ENCODE measurements around the gene STC2. TPM values are rescaled to one million over a fixed set of nuclear protein-coding genes. Genes with fewer than 3 reads are reported as not detected.
A peak's percentile ranks its signal among the peaks of the same experiment; 100 is the strongest.

Gene STC2
- total and polyA plus RNA-seq, 2 of the 8 experiments (the other 6 are each of a cell fraction or from before 2014, with no cell fraction given) = 26.4 to 53.1 TPM

GRCh38 chr5:173316339-173317020 lies 11.7 kb downstream of the STC2 start:
- H3K56ac ChIP-seq (replicated peaks; ENCODE audit: insufficient read length, low read depth, low read length) = no peak overlapping the region
- peaks cover 0 to 9% (median 2%) of the 10 kb centered on the region in 4 experiments; a peak in 6 of 7 replicates for H3K4me1 ChIP-seq (replicated peaks in 1 of 4; ENCODE audit: control insufficient read depth in 3 of 4, insufficient read depth in 4 of 4, low read length in 3 of 4)
- DNase-seq (ENCODE audit: low read depth in 1 of 2, low spot score in 2 of 2) (no peak), FAIRE-seq (no peak)
- H2BK120ac ChIP-seq (replicated peaks; ENCODE audit: low read depth, low read length) = no peak overlapping the region
- H3K4me3 ChIP-seq (ENCODE audit: extremely low read depth in 1 of 4, insufficient read depth in 2 of 4, low read depth in 3 of 4, low read length in 4 of 4) = no peak overlapping the region
- H2BK12ac ChIP-seq (ENCODE audit: low read depth, low read length) = no peak overlapping the region
- TF ChIP-seq POLR2A (IDR thresholded peaks at IDR 0.05; ENCODE audit: control extremely low read depth in 1 of 2, low read depth in 2 of 2, low read length in 2 of 2) = peak in 1 of 2 experiments; percentile 48; a peak in 1 of 3 replicates
- TF ChIP-seq MAX (IDR thresholded peaks at IDR 0.05) = no peak
- H2BK15ac ChIP-seq (ENCODE audit: low read length) = no peak overlapping the region
- H4K8ac ChIP-seq (ENCODE audit: extremely low read depth, insufficient read depth, low read length) = no peak overlapping the region
- peaks cover 18 to 58% (median 38%) of the 10 kb centered on the region in 4 experiments for H3K36me3 ChIP-seq (ENCODE audit: control insufficient read depth in 2 of 4, insufficient read depth in 4 of 4, low read length in 3 of 4)
- no peak overlapping the region for H3K18ac ChIP-seq (ENCODE audit: extremely low read depth, low read length)
- no peaks in the 10 kb centered on the region; the same call in 1 of the 2 replicates for H3K79me1 ChIP-seq (ENCODE audit: low read depth, low read length)
- H4K91ac ChIP-seq (replicated peaks; ENCODE audit: insufficient read length, low read length) = no peak overlapping the region
- no peak overlapping the region for H3K9ac ChIP-seq (replicated peaks in 1 of 4; ENCODE audit: extremely low read depth in 1 of 4, low read depth in 3 of 4, low read length in 3 of 4)
- H4K20me1 ChIP-seq (replicated peaks in 1 of 2; ENCODE audit: control insufficient read depth in 1 of 2, insufficient read depth in 2 of 2, low read length in 2 of 2) = peaks cover 4 to 10% of the 10 kb centered on the region in 2 experiments
- H2AK5ac ChIP-seq (ENCODE audit: low read depth, low read length) = no peak overlapping the region
- no peak overlapping the region for H2AFZ ChIP-seq (ENCODE audit: low read length)
- CTCF ChIA-PET (ENCODE audit: partially characterized antibody) = interaction anchor here (0.7 to 14.3 kb wide), 9 partner anchors 11 to 79 kb away, joined by 3 to 126 read pairs (median 5); partner anchors contain the start of gene STC2
- no peaks in the 10 kb centered on the region for H3K27me3 ChIP-seq (replicated peaks in 1 of 4; ENCODE audit: control insufficient read depth in 3 of 4, extremely low read depth in 1 of 4, insufficient read depth in 3 of 4, low read length in 3 of 4)
- no peak overlapping the region for H4K5ac ChIP-seq (ENCODE audit: insufficient read length, low read depth, low read length)
- no peaks in the 10 kb centered on the region for H3K9me3 ChIP-seq (ENCODE audit: insufficient read depth in 2 of 2, low read depth in 1 of 2, low read length in 1 of 2)
- no peaks in the 10 kb centered on the region; a peak in 1 of 4 replicates for H3K79me2 ChIP-seq (ENCODE audit: control insufficient read depth in 1 of 2, insufficient read depth in 2 of 2, low read length in 2 of 2)
- no peak overlapping the region for H2BK20ac ChIP-seq (ENCODE audit: low read length)
- no peak overlapping the region for H3K23ac ChIP-seq (ENCODE audit: insufficient read length)
- 86% methylated on average over 6 of the region's 6 CpGs; no CpG with 5 or more reads in 1 of the 2 experiments for WGBS, 2 experiments (ENCODE audit: extremely low coverage in 1 of 2, insufficient coverage in 1 of 2, insufficient read length in 1 of 2, insufficient replicate concordance in 2 of 2, low coverage in 1 of 2, low lambda C conversion rate in 2 of 2, missing lambda C conversion rate in 1 of 2)
- H3K4me2 ChIP-seq (ENCODE audit: insufficient read depth in 1 of 2, low read depth in 2 of 2, low read length in 2 of 2) = no peak overlapping the region
- no peak overlapping the region for H2BK5ac ChIP-seq (ENCODE audit: low read depth, low read length)
- no peak overlapping the region for H3K14ac ChIP-seq (ENCODE audit: insufficient read length)
- no peak overlapping the region for H3K4ac ChIP-seq (replicated peaks; ENCODE audit: insufficient read length, low read depth, low read length)
- POLR2A ChIA-PET (ENCODE audit: partially characterized antibody) = interaction anchor here (0.6 to 14.8 kb wide), 8 partner anchors 12 to 647 kb away, joined by 4 to 536 read pairs (median 6); partner anchors contain the start of genes ATP6V0E1 and STC2
- no peaks in the 10 kb centered on the region for H3K23me2 ChIP-seq (ENCODE audit: low read depth, low read length)
- H3K27ac ChIP-seq (ENCODE audit: low read depth, low read length) = peak overlapping the region; percentile 43; the same call in 1 of the 2 replicates
